ENCODE measurements around the gene USP44.

DNA sequence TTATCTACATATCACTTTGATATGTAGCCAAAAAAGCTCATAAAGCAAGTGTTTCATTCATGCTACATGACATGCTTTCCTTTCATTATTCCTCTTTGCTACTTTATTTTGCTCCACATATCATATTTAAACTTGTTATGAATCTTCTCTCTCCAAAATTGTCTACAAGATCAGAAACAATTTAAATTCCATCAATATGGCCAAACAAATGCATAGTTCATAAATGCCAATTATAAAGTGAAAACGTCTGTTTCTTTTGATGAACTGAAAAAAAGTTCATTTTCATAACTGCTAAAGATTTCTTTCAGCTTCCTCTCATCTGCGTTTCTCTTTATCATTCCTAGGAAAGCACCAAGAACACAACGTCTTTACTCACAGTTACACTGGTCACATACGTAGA is 22.8 kb downstream of the USP44 start:
- TF ChIP-seq, protein P1, sequence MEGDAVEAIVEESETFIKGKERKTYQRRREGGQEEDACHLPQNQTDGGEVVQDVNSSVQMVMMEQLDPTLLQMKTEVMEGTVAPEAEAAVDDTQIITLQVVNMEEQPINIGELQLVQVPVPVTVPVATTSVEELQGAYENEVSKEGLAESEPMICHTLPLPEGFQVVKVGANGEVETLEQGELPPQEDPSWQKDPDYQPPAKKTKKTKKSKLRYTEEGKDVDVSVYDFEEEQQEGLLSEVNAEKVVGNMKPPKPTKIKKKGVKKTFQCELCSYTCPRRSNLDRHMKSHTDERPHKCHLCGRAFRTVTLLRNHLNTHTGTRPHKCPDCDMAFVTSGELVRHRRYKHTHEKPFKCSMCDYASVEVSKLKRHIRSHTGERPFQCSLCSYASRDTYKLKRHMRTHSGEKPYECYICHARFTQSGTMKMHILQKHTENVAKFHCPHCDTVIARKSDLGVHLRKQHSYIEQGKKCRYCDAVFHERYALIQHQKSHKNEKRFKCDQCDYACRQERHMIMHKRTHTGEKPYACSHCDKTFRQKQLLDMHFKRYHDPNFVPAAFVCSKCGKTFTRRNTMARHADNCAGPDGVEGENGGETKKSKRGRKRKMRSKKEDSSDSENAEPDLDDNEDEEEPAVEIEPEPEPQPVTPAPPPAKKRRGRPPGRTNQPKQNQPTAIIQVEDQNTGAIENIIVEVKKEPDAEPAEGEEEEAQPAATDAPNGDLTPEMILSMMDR (IDR thresholded peaks at IDR 0.05): no peak
- TF ChIP-seq POLR2A (IDR thresholded peaks at IDR 0.05) (no peak), POLR2AphosphoS5 (IDR thresholded peaks at IDR 0.05) (no peak)

All from breast epithelium (tissue), 3 donors.